CD14-positive monocyte (primary cell): ENCODE data around the gene ACP7. TPM values are rescaled to one million over a fixed set of nuclear protein-coding genes. Genes with fewer than 3 reads are reported as not detected.

Experiments
- DNase-seq, 3 donors: peaks; one replicate each; pipeline ENCODE4 v3.0.0-alpha.2; 2011 to 2022
- H2AFZ ChIP-seq: 2 replicates; pipeline ENCODE4 v1.6.0; 2012; ENCODE audit warnings: mild to moderate bottlenecking, low read depth, low read length, inconsistent platforms; ENCODE audit not compliant: insufficient read depth, poor library complexity, severe bottlenecking
- H3K27ac ChIP-seq, 2 donors: 1 replicate in 1 of 2; 2 replicates in 1 of 2; pipeline ENCODE4 v1.5.1; 2012 to 2013; ENCODE audit warnings: low read length in 2 of 2, control low read depth in 1 of 2, inconsistent platforms in 1 of 2, low read depth in 1 of 2, mild to moderate bottlenecking in 1 of 2
- H3K27me3 ChIP-seq, 2 donors: one replicate each; pipeline versions ENCODE4 v1.6.0 to v1.6.1; 2011 to 2013; ENCODE audit warnings: low read length in 2 of 2; ENCODE audit not compliant: control insufficient read depth in 2 of 2, insufficient read depth in 2 of 2
- H3K36me3 ChIP-seq, 2 donors: replicated peaks in 1 of 2; 1 replicate in 1 of 2; 2 replicates in 1 of 2; pipeline versions ENCODE4 v1.5.1 to v1.6.1; 2012 to 2013; ENCODE audit warnings: low read length in 2 of 2, control low read depth in 1 of 2, inconsistent platforms in 1 of 2, mild to moderate bottlenecking in 1 of 2; ENCODE audit not compliant: insufficient read depth in 2 of 2, control insufficient read depth in 1 of 2
- H3K4me1 ChIP-seq, 2 donors: 1 replicate in 1 of 2; 2 replicates in 1 of 2; pipeline versions ENCODE4 v1.5.1 to v1.6.1; 2012 to 2013; ENCODE audit warnings: low read length in 2 of 2, control low read depth in 1 of 2, inconsistent platforms in 1 of 2, mild to moderate bottlenecking in 1 of 2, moderate library complexity in 1 of 2; ENCODE audit not compliant: insufficient read depth in 2 of 2, control insufficient read depth in 1 of 2
- H3K4me2 ChIP-seq: replicated peaks from 2 replicates; pipeline ENCODE3; 2012; ENCODE audit warnings: low read length, moderate library complexity, mild to moderate bottlenecking; ENCODE audit not compliant: poor library complexity, severe bottlenecking; ENCODE audit errors: extremely low read depth
- H3K4me3 ChIP-seq, 3 experiments: fragments of 200-600 bp in 1 of 3; sonication (generic) in 1 of 3; replicated peaks in 1 of 3; 1 replicate in 2 of 3; 2 replicates in 1 of 3; pipeline ENCODE4 v1.5.1; 2011 to 2013; ENCODE audit warnings: low read length in 3 of 3, mild to moderate bottlenecking in 3 of 3, control low read depth in 2 of 3, low read depth in 2 of 3, inconsistent platforms in 1 of 3, moderate library complexity in 1 of 3
- H3K79me2 ChIP-seq: 2 replicates; pipeline ENCODE4 v1.6.0; 2012; ENCODE audit warnings: mild to moderate bottlenecking, control low read depth, inconsistent platforms, low read length, moderate library complexity; ENCODE audit not compliant: insufficient read depth
- H3K9ac ChIP-seq: 2 replicates; pipeline ENCODE4 v1.6.0; 2017; ENCODE audit warnings: low read length, mild to moderate bottlenecking; ENCODE audit not compliant: insufficient read depth, poor library complexity, severe bottlenecking
- H3K9me3 ChIP-seq, 2 donors: replicated peaks in 1 of 2; 1 replicate in 1 of 2; 2 replicates in 1 of 2; pipeline versions ENCODE4 v1.5.1 to v1.6.1; 2012 to 2013; ENCODE audit warnings: low read length in 2 of 2, control low read depth in 1 of 2; ENCODE audit not compliant: control insufficient read depth in 1 of 2, insufficient read depth in 1 of 2
- H4K20me1 ChIP-seq: 2 replicates; pipeline ENCODE4 v1.6.0; 2012; ENCODE audit warnings: mild to moderate bottlenecking, low read length, control low read depth, moderate library complexity; ENCODE audit not compliant: insufficient read depth
- H3K27ac Mint-ChIP-seq, 7 donors: one replicate each; pipeline ENCODE4 v1.8.0; 2020; ENCODE audit warnings: mild to moderate bottlenecking in 7 of 7, mixed read lengths in 7 of 7, moderate library complexity in 6 of 7, inconsistent platforms in 2 of 7
- H3K27me3 Mint-ChIP-seq, 3 donors: one replicate each; pipeline ENCODE4 v1.8.0; 2021 to 2022; ENCODE audit warnings: low read depth in 3 of 3, mild to moderate bottlenecking in 3 of 3, mixed read lengths in 3 of 3, moderate library complexity in 3 of 3, inconsistent platforms in 1 of 3
- H3K36me3 Mint-ChIP-seq, 2 donors: one replicate each; pipeline ENCODE4 v1.8.0; 2020; ENCODE audit warnings: mixed read lengths in 2 of 2, inconsistent platforms in 1 of 2, mild to moderate bottlenecking in 1 of 2
- H3K4me1 Mint-ChIP-seq: one replicate; pipeline ENCODE4 v1.8.0; 2020; ENCODE audit warnings: mild to moderate bottlenecking, mixed read lengths
- H3K4me3 Mint-ChIP-seq, 2 donors: one replicate each; pipeline ENCODE4 v1.8.0; 2020; ENCODE audit warnings: mild to moderate bottlenecking in 2 of 2, mixed read lengths in 2 of 2, moderate library complexity in 1 of 2
- H3K9me3 Mint-ChIP-seq, 7 donors: one replicate each; pipeline ENCODE4 v1.8.0; 2020 to 2022; ENCODE audit warnings: mixed read lengths in 7 of 7, mild to moderate bottlenecking in 6 of 7, moderate library complexity in 6 of 7, inconsistent platforms in 2 of 7
- CTCF ChIP-seq: fragments of 200-600 bp; IDR thresholded peaks from one replicate; pipeline ENCODE4 v1.8.0; 2022; ENCODE audit warnings: antibody characterized with exemption, mild to moderate bottlenecking
- WGBS: methylation state at CpG from one replicate; pipeline ENCODE4 v1.1.5; 2013; ENCODE audit warnings: missing lambda C conversion rate; ENCODE audit not compliant: insufficient coverage; 5-methylcytosine and 5-hydroxymethylcytosine counted together
- intact Hi-C, 2 donors: fragments of 100-400 bp; cut with micrococcal nuclease; formaldehyde crosslinking; loops; one replicate each; pipeline versions ENCODE4 v1.15.0 to v1.15.1; 2023
- polyA plus RNA-seq, 3 donors: library from polyadenylated mRNA; depleted of rRNA in 1 of 3; unstranded in 2 of 3; stranded (reverse) in 1 of 3; fragments of 300-500 nt in 2 of 3; fragments of >200 nt in 1 of 3; fragmentation: Illumina TruSeq in 2 of 3; gene quantifications; 1 replicate in 2 of 3; 2 replicates in 1 of 3; pipeline ENCODE4 v1.2.3, GENCODE V29; 2012 to 2021

The ACP7 gene
- polyA plus RNA-seq, 3 donors = not detected

- peaks cover 3 to 6% of the 10 kb centered on the region in 2 donors for H3K36me3 Mint-ChIP-seq
- H3K4me1 Mint-ChIP-seq = peaks cover 40% of the 10 kb centered on the region
- Histone ChIP-seq H3K9me3 (no peaks in the 10 kb centered on the region), H3K27ac (no peak overlapping the region), H2AFZ (no peak overlapping the region), H4K20me1 (peaks cover 46% of the 10 kb centered on the region), H3K79me2 (peaks cover 70% of the 10 kb centered on the region), H3K9ac (no peak overlapping the region), H3K4me2 (no peak overlapping the region), H3K4me1 (peaks cover 9 to 19% of the 10 kb centered on the region in 2 donors), H3K36me3 (no peaks in the 10 kb centered on the region), H3K27me3 (no peaks in the 10 kb centered on the region), H3K4me3 (no peak overlapping the region)
- H3K27ac Mint-ChIP-seq = peak overlapping the region in 4 of 7 donors; percentile 10 to 51 (median 29)
- no peak for DNase-seq
- WGBS = 30% methylated on average over 8 of the region's 18 CpGs
- no peaks in the 10 kb centered on the region for H3K9me3 Mint-ChIP-seq
- peaks cover 0 to 2% (median 0%) of the 10 kb centered on the region in 3 donors for H3K27me3 Mint-ChIP-seq
- H3K4me3 Mint-ChIP-seq = no peak overlapping the region
- intact Hi-C loops = no loop called here
- TF ChIP-seq CTCF = no peak
Measured at GRCh38 chr19:39131255-39131755, 47.1 kb downstream of the ACP7 start.

- H3K36me3 ChIP-seq = no peaks in the 10 kb centered on the region
Measured at GRCh38 chr19:39132344-39132969, 48.3 kb downstream of the ACP7 start.

More at GRCh38 chr19:39132344-39132969, 48.3 kb downstream of the ACP7 start:
- Histone ChIP-seq H3K4me1 (peaks cover 6 to 13% of the 10 kb centered on the region in 2 donors), H2AFZ (no peak overlapping the region), H3K4me3 (no peak overlapping the region), H3K9ac (no peak overlapping the region), H3K27ac (no peak overlapping the region), H3K4me2 (no peak overlapping the region), H3K27me3 (no peaks in the 10 kb centered on the region), H3K9me3 (no peaks in the 10 kb centered on the region), H4K20me1 (peaks cover 53% of the 10 kb centered on the region), H3K79me2 (peaks cover 72% of the 10 kb centered on the region)
- Mint-ChIP-seq H3K27me3 (no peaks in the 10 kb centered on the region), H3K4me1 (peaks cover 35% of the 10 kb centered on the region), H3K36me3 (peaks cover 3 to 6% of the 10 kb centered on the region in 2 donors), H3K4me3 (no peak overlapping the region), H3K9me3 (no peaks in the 10 kb centered on the region), H3K27ac (peak overlapping the region in 1 of 7 donors; percentile 77)
- DNase-seq = no peak
- TF ChIP-seq CTCF = no peak
- 90% methylated on average over 14 of the region's 20 CpGs for WGBS
- intact Hi-C loops = no loop called here
